ENCODE measurements around the gene BABAM1.

DNA sequence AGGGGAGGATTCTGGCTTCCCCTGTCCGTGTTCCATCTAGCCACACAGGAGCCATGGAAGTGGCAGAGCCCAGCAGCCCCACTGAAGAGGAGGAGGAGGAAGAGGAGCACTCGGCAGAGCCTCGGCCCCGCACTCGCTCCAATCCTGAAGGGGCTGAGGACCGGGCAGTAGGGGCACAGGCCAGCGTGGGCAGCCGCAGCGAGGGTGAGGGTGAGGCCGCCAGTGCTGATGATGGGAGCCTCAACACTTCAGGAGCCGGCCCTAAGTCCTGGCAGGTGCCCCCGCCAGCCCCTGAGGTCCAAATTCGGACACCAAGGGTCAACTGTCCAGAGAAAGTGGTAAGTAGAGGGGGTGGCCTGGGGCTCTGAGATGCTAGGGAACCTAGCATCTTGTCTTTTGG is 1.5 kb downstream of the BABAM1 start:
- TF ChIP-seq, protein P1, sequence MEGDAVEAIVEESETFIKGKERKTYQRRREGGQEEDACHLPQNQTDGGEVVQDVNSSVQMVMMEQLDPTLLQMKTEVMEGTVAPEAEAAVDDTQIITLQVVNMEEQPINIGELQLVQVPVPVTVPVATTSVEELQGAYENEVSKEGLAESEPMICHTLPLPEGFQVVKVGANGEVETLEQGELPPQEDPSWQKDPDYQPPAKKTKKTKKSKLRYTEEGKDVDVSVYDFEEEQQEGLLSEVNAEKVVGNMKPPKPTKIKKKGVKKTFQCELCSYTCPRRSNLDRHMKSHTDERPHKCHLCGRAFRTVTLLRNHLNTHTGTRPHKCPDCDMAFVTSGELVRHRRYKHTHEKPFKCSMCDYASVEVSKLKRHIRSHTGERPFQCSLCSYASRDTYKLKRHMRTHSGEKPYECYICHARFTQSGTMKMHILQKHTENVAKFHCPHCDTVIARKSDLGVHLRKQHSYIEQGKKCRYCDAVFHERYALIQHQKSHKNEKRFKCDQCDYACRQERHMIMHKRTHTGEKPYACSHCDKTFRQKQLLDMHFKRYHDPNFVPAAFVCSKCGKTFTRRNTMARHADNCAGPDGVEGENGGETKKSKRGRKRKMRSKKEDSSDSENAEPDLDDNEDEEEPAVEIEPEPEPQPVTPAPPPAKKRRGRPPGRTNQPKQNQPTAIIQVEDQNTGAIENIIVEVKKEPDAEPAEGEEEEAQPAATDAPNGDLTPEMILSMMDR (IDR thresholded peaks at IDR 0.05) = no peak
- no peak for TF ChIP-seq POLR2A (IDR thresholded peaks at IDR 0.05; ENCODE audit: low read depth)
